H9 (cell line): Measurements from ENCODE around the gene TASOR2. TPM values are rescaled to one million over a fixed set of nuclear protein-coding genes. Genes with fewer than 3 reads are reported as not detected.

Source experiments
- DNase-seq: peaks from one replicate; pipeline ENCODE4 v3.0.0-alpha.2; 2017
- H2AFZ ChIP-seq: one replicate; pipeline ENCODE4 v1.6.1; 2013; ENCODE audit warnings: mild to moderate bottlenecking, low read length, control low read depth, moderate library complexity
- H2AK5ac ChIP-seq: 2 replicates; pipeline ENCODE4 v1.6.1; 2013; ENCODE audit warnings: low read length, control low read depth, mixed read lengths; ENCODE audit not compliant: insufficient read length
- H2BK120ac ChIP-seq: one replicate; pipeline ENCODE4 v1.6.1; 2013; ENCODE audit warnings: low read depth, mild to moderate bottlenecking, low read length, control low read depth, inconsistent platforms; ENCODE audit not compliant: poor library complexity, severe bottlenecking
- H2BK12ac ChIP-seq: 2 replicates; pipeline ENCODE4 v1.6.1; 2013; ENCODE audit warnings: low read length, control low read depth, mixed read lengths, low read depth; ENCODE audit not compliant: insufficient read length
- H2BK15ac ChIP-seq: 2 replicates; pipeline ENCODE4 v1.6.1; 2013; ENCODE audit warnings: low read depth, low read length, control low read depth
- H2BK20ac ChIP-seq: one replicate; pipeline ENCODE4 v1.6.1; 2013; ENCODE audit warnings: low read depth, mild to moderate bottlenecking, low read length, control low read depth, inconsistent platforms; ENCODE audit not compliant: poor library complexity, severe bottlenecking
- H2BK5ac ChIP-seq: 2 replicates; pipeline ENCODE4 v1.6.1; 2013; ENCODE audit warnings: low read length, control low read depth, mixed read lengths; ENCODE audit not compliant: insufficient read length
- H3K14ac ChIP-seq: 2 replicates; pipeline ENCODE4 v1.6.1; 2013; ENCODE audit warnings: low read length, control low read depth; ENCODE audit not compliant: insufficient read depth
- H3K18ac ChIP-seq: 2 replicates; pipeline ENCODE4 v1.6.1; 2013; ENCODE audit warnings: low read depth, mild to moderate bottlenecking, mixed read lengths, low read length, control low read depth; ENCODE audit not compliant: insufficient read length
- H3K23ac ChIP-seq: 2 replicates; pipeline ENCODE4 v1.6.1; 2013; ENCODE audit warnings: low read length, control low read depth, mixed read lengths, low read depth; ENCODE audit not compliant: insufficient read length
- H3K23me2 ChIP-seq: 2 replicates; pipeline ENCODE4 v1.6.1; 2013; ENCODE audit warnings: low read depth, mild to moderate bottlenecking, mixed read lengths, low read length, control low read depth; ENCODE audit not compliant: insufficient read length, poor library complexity, severe bottlenecking
- H3K27ac ChIP-seq: 2 replicates; pipeline ENCODE4 v1.5.1; 2013; ENCODE audit warnings: low read length, control low read depth, mixed read lengths, low read depth; ENCODE audit not compliant: insufficient read length
- H3K27me3 ChIP-seq: 2 replicates; pipeline ENCODE4 v1.6.1; 2013; ENCODE audit warnings: low read length, control low read depth, inconsistent platforms; ENCODE audit not compliant: insufficient read depth
- H3K4ac ChIP-seq: 2 replicates; pipeline ENCODE4 v1.6.1; 2013; ENCODE audit warnings: low read depth, mild to moderate bottlenecking, control low read depth, inconsistent platforms, low read length, moderate library complexity
- H3K4me1 ChIP-seq: 2 replicates; pipeline ENCODE4 v1.6.1; 2013; ENCODE audit warnings: low read length, control low read depth, inconsistent platforms; ENCODE audit not compliant: insufficient read depth
- H3K4me2 ChIP-seq: 2 replicates; pipeline ENCODE4 v1.6.1; 2013; ENCODE audit warnings: low read length, control low read depth, mixed read lengths; ENCODE audit not compliant: insufficient read length, insufficient read depth
- H3K56ac ChIP-seq: 2 replicates; pipeline ENCODE4 v1.6.1; 2013; ENCODE audit warnings: low read depth, mild to moderate bottlenecking, mixed read lengths, low read length, control low read depth; ENCODE audit not compliant: insufficient read length
- H3K79me1 ChIP-seq: 2 replicates; pipeline ENCODE4 v1.6.1; 2013; ENCODE audit warnings: low read depth, mild to moderate bottlenecking, moderate library complexity, low read length, control low read depth, inconsistent platforms; ENCODE audit not compliant: insufficient read depth, poor library complexity, severe bottlenecking
- H3K79me2 ChIP-seq: 2 replicates; pipeline ENCODE4 v1.6.1; 2013; ENCODE audit warnings: low read length, control low read depth, inconsistent platforms; ENCODE audit not compliant: insufficient read depth
- H3K9ac ChIP-seq: 2 replicates; pipeline ENCODE4 v1.6.1; 2013; ENCODE audit warnings: low read length, control low read depth, mixed read lengths; ENCODE audit not compliant: insufficient read length; ENCODE audit errors: extremely low read depth
- H3K9me3 ChIP-seq: one replicate; pipeline ENCODE4 v1.6.1; 2013; ENCODE audit warnings: low read depth, low read length, inconsistent platforms; ENCODE audit not compliant: control insufficient read depth
- H3T11ph ChIP-seq: one replicate; pipeline ENCODE4 v1.6.1; 2013; ENCODE audit warnings: mild to moderate bottlenecking, low read length, control low read depth, inconsistent platforms
- H4K20me1 ChIP-seq: one replicate; pipeline ENCODE4 v1.6.1; 2013; ENCODE audit not compliant: control insufficient read depth, insufficient read length, insufficient read depth
- H4K5ac ChIP-seq: 2 replicates; pipeline ENCODE4 v1.6.1; 2013; ENCODE audit warnings: low read depth, mild to moderate bottlenecking, mixed read lengths, low read length, control low read depth; ENCODE audit not compliant: insufficient read length
- H4K8ac ChIP-seq: replicated peaks from 2 replicates; pipeline ENCODE4 v1.6.1; 2013; ENCODE audit warnings: low read length, control low read depth, mixed read lengths, low read depth; ENCODE audit not compliant: insufficient read length
- H4K91ac ChIP-seq: 2 replicates; pipeline ENCODE4 v1.6.1; 2013; ENCODE audit warnings: low read depth, mild to moderate bottlenecking, moderate library complexity, mixed read lengths, low read length, control low read depth; ENCODE audit not compliant: insufficient read length
- H3K27ac Mint-ChIP-seq, 3 experiments: 2 replicates in 2 of 3; 3 replicates in 1 of 3; pipeline ENCODE4 v1.8.0; 2020 to 2021; ENCODE audit warnings: mixed read lengths in 3 of 3, mild to moderate bottlenecking in 1 of 3, moderate library complexity in 1 of 3
- H3K27me3 Mint-ChIP-seq: 2 replicates; pipeline ENCODE4 v1.8.0; 2021; ENCODE audit warnings: low read depth, mild to moderate bottlenecking, moderate library complexity, mixed read lengths
- H3K36me3 Mint-ChIP-seq, 3 experiments: 2 replicates in 2 of 3; 3 replicates in 1 of 3; pipeline ENCODE4 v1.8.0; 2020 to 2021; ENCODE audit warnings: low read depth in 3 of 3, mixed read lengths in 3 of 3; ENCODE audit not compliant: insufficient read depth in 1 of 3
- H3K4me1 Mint-ChIP-seq, 2 experiments: 2 replicates each; pipeline ENCODE4 v1.8.0; 2020; ENCODE audit warnings: mixed read lengths in 2 of 2
- H3K4me3 Mint-ChIP-seq, 2 experiments: 2 replicates in 1 of 2; 3 replicates in 1 of 2; pipeline ENCODE4 v1.8.0; 2020 to 2021; ENCODE audit warnings: mild to moderate bottlenecking in 2 of 2, mixed read lengths in 2 of 2, moderate library complexity in 1 of 2
- H3K9me3 Mint-ChIP-seq, 2 experiments: 2 replicates in 1 of 2; 3 replicates in 1 of 2; pipeline ENCODE4 v1.8.0; 2020; ENCODE audit warnings: mild to moderate bottlenecking in 2 of 2, mixed read lengths in 2 of 2, moderate library complexity in 1 of 2
- total RNA-seq: library from RNA; stranded (reverse); gene quantifications from 2 replicates; pipeline ENCODE4 v1.2.1, GENCODE V29; 2021
- TF ChIP-seq, protein P1 (sequence below): fragments of 200-600 bp; sonication (generic); conservative IDR thresholded peaks from 3 replicates; pipeline ENCODE4 v1.8.0; 2021; ENCODE audit warnings: antibody characterized with exemption, mild to moderate bottlenecking

TASOR2 gene
- total RNA-seq, 1 experiment from 2014 or later = 64.5 TPM

DNA sequence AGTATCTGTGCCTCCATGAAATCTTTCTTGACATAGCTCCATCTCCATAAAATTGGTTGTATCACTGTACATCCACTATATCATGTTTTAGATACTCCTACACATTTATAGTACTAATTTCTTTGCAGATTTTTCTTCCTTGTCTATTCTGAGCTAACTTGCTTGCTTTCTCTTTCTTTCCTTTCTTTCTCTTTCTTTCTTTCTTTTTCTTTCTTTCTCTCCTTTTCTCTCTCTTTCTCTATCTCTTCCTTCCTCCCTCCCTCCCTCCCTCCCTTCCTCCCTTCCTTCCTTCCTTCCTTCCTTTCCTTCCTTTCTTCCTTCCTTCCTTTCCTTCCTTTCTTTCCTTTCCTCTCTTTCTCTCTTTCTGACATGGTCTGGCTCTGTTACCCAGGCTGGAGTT lies 23.7 kb downstream of the TASOR2 start:
- H2BK12ac ChIP-seq = no peak overlapping the region
- H3K18ac ChIP-seq = no peak overlapping the region
- H2BK15ac ChIP-seq = no peak overlapping the region
- no peak overlapping the region for H2BK5ac ChIP-seq
- H2AFZ ChIP-seq = no peak overlapping the region
- H3K9ac ChIP-seq = no peak overlapping the region
- no peaks in the 10 kb centered on the region for H3K4me1 ChIP-seq
- Mint-ChIP-seq H3K9me3 (no peaks in the 10 kb centered on the region), H3K27me3 (no peaks in the 10 kb centered on the region), H3K4me3 (no peak overlapping the region), H3K36me3 (no peaks in the 10 kb centered on the region), H3K4me1 (peaks cover 6 to 10% of the 10 kb centered on the region in 2 experiments; a peak in 3 of 4 replicates), H3K27ac (0 out of 7 replicates have a peak overlapping the region, but pooled peaks of 1 of the 3 experiments have one; percentile 10)
- H3K9me3 ChIP-seq = no peaks in the 10 kb centered on the region
- H3K4ac ChIP-seq = no peak overlapping the region
- no peak overlapping the region for H3K27ac ChIP-seq
- no peak overlapping the region for H3K23ac ChIP-seq
- DNase-seq = no peak
- H4K20me1 ChIP-seq = no peaks in the 10 kb centered on the region
- no peak overlapping the region for H3K56ac ChIP-seq
- H3K27me3 ChIP-seq = no peaks in the 10 kb centered on the region
- H3T11ph ChIP-seq = no peak overlapping the region
- peaks cover 5% of the 10 kb centered on the region; the same call in 1 of the 2 replicates for H3K79me2 ChIP-seq
- no peak overlapping the region for H2BK120ac ChIP-seq
- H3K4me2 ChIP-seq = no peak overlapping the region
- H3K23me2 ChIP-seq = no peaks in the 10 kb centered on the region
- H2BK20ac ChIP-seq = no peak overlapping the region
- H4K8ac ChIP-seq = no peak overlapping the region
- no peak overlapping the region for H4K91ac ChIP-seq
- no peak overlapping the region for H2AK5ac ChIP-seq
- H3K14ac ChIP-seq = no peak overlapping the region
- H3K79me1 ChIP-seq = no peaks in the 10 kb centered on the region
- no peak overlapping the region for H4K5ac ChIP-seq
- TF ChIP-seq, protein P1, sequence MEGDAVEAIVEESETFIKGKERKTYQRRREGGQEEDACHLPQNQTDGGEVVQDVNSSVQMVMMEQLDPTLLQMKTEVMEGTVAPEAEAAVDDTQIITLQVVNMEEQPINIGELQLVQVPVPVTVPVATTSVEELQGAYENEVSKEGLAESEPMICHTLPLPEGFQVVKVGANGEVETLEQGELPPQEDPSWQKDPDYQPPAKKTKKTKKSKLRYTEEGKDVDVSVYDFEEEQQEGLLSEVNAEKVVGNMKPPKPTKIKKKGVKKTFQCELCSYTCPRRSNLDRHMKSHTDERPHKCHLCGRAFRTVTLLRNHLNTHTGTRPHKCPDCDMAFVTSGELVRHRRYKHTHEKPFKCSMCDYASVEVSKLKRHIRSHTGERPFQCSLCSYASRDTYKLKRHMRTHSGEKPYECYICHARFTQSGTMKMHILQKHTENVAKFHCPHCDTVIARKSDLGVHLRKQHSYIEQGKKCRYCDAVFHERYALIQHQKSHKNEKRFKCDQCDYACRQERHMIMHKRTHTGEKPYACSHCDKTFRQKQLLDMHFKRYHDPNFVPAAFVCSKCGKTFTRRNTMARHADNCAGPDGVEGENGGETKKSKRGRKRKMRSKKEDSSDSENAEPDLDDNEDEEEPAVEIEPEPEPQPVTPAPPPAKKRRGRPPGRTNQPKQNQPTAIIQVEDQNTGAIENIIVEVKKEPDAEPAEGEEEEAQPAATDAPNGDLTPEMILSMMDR = no peak
